ENCODE results near the gene GPR55. TPM values are rescaled to one million over a fixed set of nuclear protein-coding genes. Genes with fewer than 3 reads are reported as not detected.

The GPR55 gene
- total RNA-seq, 1 experiment from 2014 or later, result not detected

DNA sequence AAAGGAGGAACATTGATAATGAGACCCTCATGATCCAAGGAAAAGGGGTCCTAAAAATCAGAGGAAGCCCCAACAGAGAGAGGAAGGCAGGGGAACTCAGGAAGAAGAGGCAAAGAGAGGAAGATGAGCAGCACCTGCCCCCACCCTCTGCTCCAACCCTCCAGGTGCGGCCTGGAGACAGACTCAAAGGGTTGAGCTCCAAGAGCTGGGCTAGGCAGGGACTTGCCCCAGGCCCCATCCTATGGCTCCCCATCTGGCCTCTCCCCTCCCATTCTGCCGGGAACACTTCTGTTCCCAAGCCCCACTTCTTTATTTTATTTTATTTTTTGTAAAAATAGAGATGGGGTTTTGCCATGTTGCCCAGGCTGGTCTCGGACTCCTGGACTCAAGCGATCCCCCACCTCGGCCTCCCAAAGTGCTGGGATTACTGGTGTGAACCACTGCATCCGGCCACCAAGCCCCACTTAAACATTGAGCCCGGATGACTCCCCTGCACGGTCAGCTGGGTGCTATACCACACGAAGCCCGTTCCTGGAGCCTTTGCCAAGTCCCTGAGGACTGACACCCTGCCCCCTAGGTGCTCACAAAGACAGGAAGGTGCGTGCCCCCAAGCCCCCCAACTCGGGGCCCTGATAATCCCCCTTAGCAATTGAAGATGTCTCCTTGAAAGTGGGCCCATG is 3.8 kb upstream of the GPR55 start:
- Histone ChIP-seq H3K9me3 (ENCODE audit: control insufficient read depth in 1 of 2, insufficient read depth in 1 of 2, low read depth in 1 of 2, low read length in 2 of 2) (no peaks in the 10 kb centered on the region), H3K4me3 (replicated peaks in 1 of 2; ENCODE audit: low read depth in 1 of 2, low read length in 2 of 2) (no peak overlapping the region), H3K36me3 (ENCODE audit: control insufficient read depth in 1 of 2, insufficient read depth in 2 of 2, low read length in 2 of 2) (no peaks in the 10 kb centered on the region), H3K9ac (ENCODE audit: low read length) (no peak overlapping the region), H3K9me2 (ENCODE audit: insufficient read depth) (no peaks in the 10 kb centered on the region), H3K4me1 (ENCODE audit: control insufficient read depth in 1 of 2, insufficient read depth in 2 of 2, low read length in 2 of 2) (no peaks in the 10 kb centered on the region; a peak in 1 of 4 replicates), H2AFZ (ENCODE audit: low read depth, low read length, poor library complexity, severe bottlenecking) (no peak overlapping the region), H3K27me3 (ENCODE audit: insufficient read depth, low read length) (no peaks in the 10 kb centered on the region), H3K4me2 (ENCODE audit: low read length) (no peak overlapping the region), H4K20me1 (ENCODE audit: insufficient read depth) (no peaks in the 10 kb centered on the region), H3K79me2 (ENCODE audit: insufficient read depth, low read length) (no peaks in the 10 kb centered on the region), H3K27ac (ENCODE audit: low read depth, low read length) (no peak overlapping the region)
- intact Hi-C loops (cut with micrococcal nuclease), result no loop called here
- ChIA-PET CTCF (no interaction called here), POLR2A (no interaction called here), RAD21 (ENCODE audit: low non-redundant PET in 1 of 2, low total read pairs in 2 of 2, uncharacterized antibody in 2 of 2, unreplicated experiment in 2 of 2) (no interaction called here)
- no TSS peak for BruUV-seq (replicated peaks)
- TF ChIP-seq EZH2 (IDR thresholded peaks at IDR 0.05) (no peak), RAD21 (IDR thresholded peaks at IDR 0.05; ENCODE audit: low read depth) (no peak), POLR2A (IDR thresholded peaks at IDR 0.05; ENCODE audit: borderline replicate concordance, extremely low read depth, insufficient read depth, insufficient read length) (no peak), ZNF274 (IDR thresholded peaks at IDR 0.05; ENCODE audit: low read depth, low read length) (no peak), SP1 (IDR thresholded peaks at IDR 0.05; ENCODE audit: low read depth) (no peak), CEBPB (IDR thresholded peaks at IDR 0.05; ENCODE audit: low read depth) (no peak), POLR2AphosphoS5 (IDR thresholded peaks at IDR 0.05; ENCODE audit: low read depth, low read length) (no peak), SIN3A (IDR thresholded peaks at IDR 0.05; ENCODE audit: low read depth) (no peak), EGR1 (IDR thresholded peaks at IDR 0.05; ENCODE audit: low read depth) (no peak), JUND (IDR thresholded peaks at IDR 0.05) (no peak), FOSL1 (IDR thresholded peaks at IDR 0.05; ENCODE audit: low read depth) (no peak), YY1 (IDR thresholded peaks at IDR 0.05; ENCODE audit: extremely low read depth, insufficient replicate concordance, low read depth, low read length) (no peak), SRF (IDR thresholded peaks at IDR 0.05; ENCODE audit: low read depth) (no peak)
- TF ChIP-seq, protein P1, sequence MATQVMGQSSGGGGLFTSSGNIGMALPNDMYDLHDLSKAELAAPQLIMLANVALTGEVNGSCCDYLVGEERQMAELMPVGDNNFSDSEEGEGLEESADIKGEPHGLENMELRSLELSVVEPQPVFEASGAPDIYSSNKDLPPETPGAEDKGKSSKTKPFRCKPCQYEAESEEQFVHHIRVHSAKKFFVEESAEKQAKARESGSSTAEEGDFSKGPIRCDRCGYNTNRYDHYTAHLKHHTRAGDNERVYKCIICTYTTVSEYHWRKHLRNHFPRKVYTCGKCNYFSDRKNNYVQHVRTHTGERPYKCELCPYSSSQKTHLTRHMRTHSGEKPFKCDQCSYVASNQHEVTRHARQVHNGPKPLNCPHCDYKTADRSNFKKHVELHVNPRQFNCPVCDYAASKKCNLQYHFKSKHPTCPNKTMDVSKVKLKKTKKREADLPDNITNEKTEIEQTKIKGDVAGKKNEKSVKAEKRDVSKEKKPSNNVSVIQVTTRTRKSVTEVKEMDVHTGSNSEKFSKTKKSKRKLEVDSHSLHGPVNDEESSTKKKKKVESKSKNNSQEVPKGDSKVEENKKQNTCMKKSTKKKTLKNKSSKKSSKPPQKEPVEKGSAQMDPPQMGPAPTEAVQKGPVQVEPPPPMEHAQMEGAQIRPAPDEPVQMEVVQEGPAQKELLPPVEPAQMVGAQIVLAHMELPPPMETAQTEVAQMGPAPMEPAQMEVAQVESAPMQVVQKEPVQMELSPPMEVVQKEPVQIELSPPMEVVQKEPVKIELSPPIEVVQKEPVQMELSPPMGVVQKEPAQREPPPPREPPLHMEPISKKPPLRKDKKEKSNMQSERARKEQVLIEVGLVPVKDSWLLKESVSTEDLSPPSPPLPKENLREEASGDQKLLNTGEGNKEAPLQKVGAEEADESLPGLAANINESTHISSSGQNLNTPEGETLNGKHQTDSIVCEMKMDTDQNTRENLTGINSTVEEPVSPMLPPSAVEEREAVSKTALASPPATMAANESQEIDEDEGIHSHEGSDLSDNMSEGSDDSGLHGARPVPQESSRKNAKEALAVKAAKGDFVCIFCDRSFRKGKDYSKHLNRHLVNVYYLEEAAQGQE (IDR thresholded peaks at IDR 0.05; ENCODE audit: low read depth), result no peak
- TF ChIP-seq, protein P2, sequence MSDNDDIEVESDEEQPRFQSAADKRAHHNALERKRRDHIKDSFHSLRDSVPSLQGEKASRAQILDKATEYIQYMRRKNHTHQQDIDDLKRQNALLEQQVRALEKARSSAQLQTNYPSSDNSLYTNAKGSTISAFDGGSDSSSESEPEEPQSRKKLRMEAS (IDR thresholded peaks at IDR 0.05), result no peak
- TF ChIP-seq, protein P3, sequence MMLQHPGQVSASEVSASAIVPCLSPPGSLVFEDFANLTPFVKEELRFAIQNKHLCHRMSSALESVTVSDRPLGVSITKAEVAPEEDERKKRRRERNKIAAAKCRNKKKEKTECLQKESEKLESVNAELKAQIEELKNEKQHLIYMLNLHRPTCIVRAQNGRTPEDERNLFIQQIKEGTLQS (IDR thresholded peaks at IDR 0.05), result no peak
- TF ChIP-seq, protein P4, sequence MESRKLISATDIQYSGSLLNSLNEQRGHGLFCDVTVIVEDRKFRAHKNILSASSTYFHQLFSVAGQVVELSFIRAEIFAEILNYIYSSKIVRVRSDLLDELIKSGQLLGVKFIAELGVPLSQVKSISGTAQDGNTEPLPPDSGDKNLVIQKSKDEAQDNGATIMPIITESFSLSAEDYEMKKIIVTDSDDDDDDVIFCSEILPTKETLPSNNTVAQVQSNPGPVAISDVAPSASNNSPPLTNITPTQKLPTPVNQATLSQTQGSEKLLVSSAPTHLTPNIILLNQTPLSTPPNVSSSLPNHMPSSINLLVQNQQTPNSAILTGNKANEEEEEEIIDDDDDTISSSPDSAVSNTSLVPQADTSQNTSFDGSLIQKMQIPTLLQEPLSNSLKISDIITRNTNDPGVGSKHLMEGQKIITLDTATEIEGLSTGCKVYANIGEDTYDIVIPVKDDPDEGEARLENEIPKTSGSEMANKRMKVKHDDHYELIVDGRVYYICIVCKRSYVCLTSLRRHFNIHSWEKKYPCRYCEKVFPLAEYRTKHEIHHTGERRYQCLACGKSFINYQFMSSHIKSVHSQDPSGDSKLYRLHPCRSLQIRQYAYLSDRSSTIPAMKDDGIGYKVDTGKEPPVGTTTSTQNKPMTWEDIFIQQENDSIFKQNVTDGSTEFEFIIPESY (IDR thresholded peaks at IDR 0.05; ENCODE audit: extremely low read depth, insufficient replicate concordance, low read length), result no peak
- DNase-seq (ENCODE audit: low read depth, low spot score) (no peak), ATAC-seq (no peak)

All from HCT116 (cell line).